ENCODE results near the gene GLRX5. TPM values are rescaled to one million over a fixed set of nuclear protein-coding genes. Genes with fewer than 3 reads are reported as not detected.
"Not testable (repeated sequence)": the region's sequence is repeated elsewhere in the genome, so short reads cannot be mapped to it uniquely, and the experiment has no call there.

Gene GLRX5
- polyA plus RNA-seq, 1 donor: 50.9 TPM

GRCh38 chr14:95559203-95559602 lies 24.4 kb downstream of the GLRX5 start:
- DNase-seq: no peak

- peak; percentile 78 for DNase-seq
These were observed 26.2 kb downstream of the GLRX5 start for GRCh38 chr14:95561001-95561412.

GRCh38 chr14:95562892-95563685 lies 28.2 kb downstream of the GLRX5 start:
- DNase-seq: no peak

GRCh38 chr14:95564060-95564459 lies 29.2 kb downstream of the GLRX5 start:
- DNase-seq: no peak

- no peak for DNase-seq
These were observed 34.6 kb downstream of the GLRX5 start for GRCh38 chr14:95569440-95569839.

GRCh38 chr14:95573313-95573712 lies 38.5 kb downstream of the GLRX5 start:
- no peak for DNase-seq

- no peak for DNase-seq
These were observed 41.1 kb downstream of the GLRX5 start for GRCh38 chr14:95575840-95576473.

GRCh38 chr14:95577067-95577800 lies 42.4 kb downstream of the GLRX5 start:
- no peak for DNase-seq

- DNase-seq: no peak
These were observed 43.0 kb downstream of the GLRX5 start for GRCh38 chr14:95577870-95578269.

- not testable (repeated sequence) for DNase-seq
These were observed 49.2 kb downstream of the GLRX5 start for GRCh38 chr14:95583836-95584617.

GRCh38 chr14:95585953-95586620 lies 51.2 kb downstream of the GLRX5 start:
- DNase-seq: no peak

GRCh38 chr14:95591182-95591581 lies 56.3 kb downstream of the GLRX5 start:
- DNase-seq: not testable (repeated sequence)

Other genes with a start within 250 kb of the GLRX5 start
- 3.1 TPM for gene CLMN, start 215.1 kb upstream of the GLRX5 start, polyA plus RNA-seq (ENCODE audit: insufficient read length)
- 16.3 TPM for gene SYNE3, start 18.4 kb upstream of the GLRX5 start, polyA plus RNA-seq (ENCODE audit: insufficient read length)
- gene TCL1B, start 151.4 kb downstream of the GLRX5 start, polyA plus RNA-seq (ENCODE audit: insufficient read length): not detected
- gene TCL1A, start 179.1 kb downstream of the GLRX5 start, polyA plus RNA-seq (ENCODE audit: insufficient read length): 1.8 TPM

Data from hindlimb muscle (tissue), 1 donor.